SK-N-SH (cell line): ENCODE measurements around the gene C1orf52. TPM values are rescaled to one million over a fixed set of nuclear protein-coding genes. Genes with fewer than 3 reads are reported as not detected.

ENCODE experiments used
- CTCF ChIA-PET: fragments of 300-600, 350-600 bp; formaldehyde crosslinking; extraction: SDS; loops from one replicate; lab custom pipeline; 2021; lab: Yijun Ruan, JAX
- POLR2A ChIA-PET: fragments of 350-600 bp; sonication (Branson Sonifier 250); formaldehyde crosslinking; extraction: SDS; loops from one replicate; lab custom pipeline; 2020; ENCODE audit warnings: antibody characterized with exemption, inconsistent platforms; lab: Yijun Ruan, JAX
- DNase-seq: peaks from one replicate; pipeline ENCODE4 v3.0.0; 2012
- H2AFZ ChIP-seq: fragments of 200-600 bp; sonication (generic); 2 replicates; pipeline ENCODE4 v1.8.1; 2016; ENCODE audit warnings: antibody characterized with exemption, mild to moderate bottlenecking, low read depth
- H3F3A ChIP-seq: fragments of 200-600 bp; sonication (generic); replicated peaks from 2 replicates; pipeline ENCODE3; 2016; ENCODE audit warnings: antibody characterized with exemption, mild to moderate bottlenecking; ENCODE audit not compliant: insufficient read depth
- H3K27ac ChIP-seq, 2 experiments: fragments of 200-500 bp in 1 of 2; fragments of 200-600 bp in 1 of 2; sonication (Bioruptor generic) in 1 of 2; sonication (generic), shearing (Covaris generic) in 1 of 2; 2 replicates each; pipeline versions ENCODE4 v1.5.1 to v1.6.1; 2014 to 2016; ENCODE audit warnings: low read depth in 2 of 2, inconsistent platforms in 1 of 2, low read length in 1 of 2, mild to moderate bottlenecking in 1 of 2, mixed read lengths in 1 of 2
- H3K27me3 ChIP-seq: fragments of 200-600 bp; sonication (generic), shearing (Covaris generic); 2 replicates; pipeline ENCODE4 v1.6.1; 2016; ENCODE audit warnings: mixed run types; ENCODE audit not compliant: insufficient read depth
- H3K36me3 ChIP-seq, 2 experiments: fragments of 200-500 bp in 1 of 2; fragments of 200-600 bp in 1 of 2; sonication (Bioruptor generic) in 1 of 2; sonication (generic) in 1 of 2; replicated peaks in 1 of 2; 2 replicates each; pipeline versions ENCODE3 to v1.5.1; 2014 to 2016; ENCODE audit warnings: low read length in 1 of 2, mild to moderate bottlenecking in 1 of 2; ENCODE audit not compliant: insufficient read depth in 2 of 2, control insufficient read depth in 1 of 2
- H3K4me1 ChIP-seq, 2 experiments: fragments of 200-500 bp in 1 of 2; fragments of 200-600 bp in 1 of 2; sonication (Bioruptor generic) in 1 of 2; sonication (generic), shearing (Covaris generic) in 1 of 2; 2 replicates each; pipeline versions ENCODE4 v1.5.1 to v1.6.1; 2014 to 2016; ENCODE audit warnings: low read depth in 1 of 2, low read length in 1 of 2, mixed run types in 1 of 2; ENCODE audit not compliant: insufficient read depth in 2 of 2, control insufficient read depth in 1 of 2
- H3K4me2 ChIP-seq: fragments of 200-600 bp; sonication (generic), shearing (Covaris generic); 2 replicates; pipeline ENCODE4 v1.6.1; 2017; ENCODE audit warnings: mixed run types
- H3K4me3 ChIP-seq, 2 experiments: fragments of 200-500 bp in 1 of 2; fragments of 200-600 bp in 1 of 2; sonication (Bioruptor generic) in 1 of 2; sonication (generic), shearing (Covaris generic) in 1 of 2; 2 replicates each; pipeline versions ENCODE4 v1.5.1 to v1.8.1; 2014 to 2016; ENCODE audit warnings: low read depth in 2 of 2, inconsistent platforms in 1 of 2, low read length in 1 of 2, mild to moderate bottlenecking in 1 of 2, mixed read lengths in 1 of 2, moderate library complexity in 1 of 2
- H3K79me2 ChIP-seq: fragments of 200-600 bp; sonication (generic); 2 replicates; pipeline ENCODE4 v1.8.1; 2017; ENCODE audit warnings: mild to moderate bottlenecking; ENCODE audit not compliant: insufficient read depth
- H3K9ac ChIP-seq: fragments of 200-600 bp; sonication (generic); 2 replicates; pipeline ENCODE4 v1.6.1; 2017; ENCODE audit warnings: mixed run types
- H3K9me2 ChIP-seq: fragments of 200-600 bp; sonication (generic); 2 replicates; pipeline ENCODE4 v1.6.1; 2017; ENCODE audit warnings: mixed run types
- H3K9me3 ChIP-seq: fragments of 200-600 bp; sonication (generic); 2 replicates; pipeline ENCODE4 v1.6.1; 2017; ENCODE audit warnings: mixed run types, mild to moderate bottlenecking, moderate library complexity
- H4K20me1 ChIP-seq: fragments of 200-600 bp; sonication (generic); 2 replicates; pipeline ENCODE4 v1.6.1; 2017; ENCODE audit warnings: mild to moderate bottlenecking, mixed run types; ENCODE audit not compliant: insufficient read depth
- CHD2 ChIP-seq: fragments of 150-350 bp; IDR thresholded peaks from 2 replicates; pipeline ENCODE4 v1.6.1; 2018; ENCODE audit warnings: low read length; ENCODE audit not compliant: partially characterized antibody
- CTCF ChIP-seq: fragments of 200-600 bp; sonication (generic); IDR thresholded peaks from 2 replicates; pipeline ENCODE4 v1.6.1; 2017; ENCODE audit warnings: antibody characterized with exemption, mild to moderate bottlenecking, moderate library complexity
- EP300 ChIP-seq, 2 experiments: IDR thresholded peaks; 2 replicates each; pipeline versions ENCODE4 v1.4.0 to v1.6.1; 2012; ENCODE audit warnings: borderline replicate concordance in 1 of 2, low read depth in 1 of 2, low read length in 1 of 2
- FOXJ3 ChIP-seq: sonication (generic); formaldehyde crosslinking; IDR thresholded peaks from 2 replicates; pipeline ENCODE4 v1.5.1; 2020; ENCODE audit warnings: mild to moderate bottlenecking, missing genetic modification reagents
- FOXM1 ChIP-seq: IDR thresholded peaks from 2 replicates; pipeline ENCODE4 v1.4.0; 2012; ENCODE audit warnings: low read depth, mild to moderate bottlenecking
- GABPA ChIP-seq: IDR thresholded peaks from 2 replicates; pipeline ENCODE4 v1.4.0; 2012; ENCODE audit warnings: low read depth, mild to moderate bottlenecking
- IRF3 ChIP-seq: fragments of 150-350 bp; IDR thresholded peaks from 2 replicates; pipeline ENCODE4 v1.6.1; 2016; ENCODE audit warnings: mild to moderate bottlenecking, low read depth, low read length
- JUND ChIP-seq: IDR thresholded peaks from 2 replicates; pipeline ENCODE4 v1.4.0; 2012
- POLR2AphosphoS5 ChIP-seq: IDR thresholded peaks from 2 replicates; pipeline ENCODE4 v1.6.1; 2012; ENCODE audit warnings: low read depth, low read length
- RCOR1 ChIP-seq: fragments of 150-350 bp; IDR thresholded peaks from 2 replicates; pipeline ENCODE4 v1.6.1; 2017; ENCODE audit warnings: antibody characterized with exemption, low read length
- RXRA ChIP-seq: IDR thresholded peaks from 2 replicates; pipeline ENCODE4 v1.4.0; 2012; ENCODE audit warnings: low read depth, mild to moderate bottlenecking, borderline replicate concordance
- SIN3A ChIP-seq: IDR thresholded peaks from 2 replicates; pipeline ENCODE4 v1.6.1; 2012; ENCODE audit warnings: low read depth, mild to moderate bottlenecking, low read length, moderate library complexity, borderline replicate concordance
- USF2 ChIP-seq: fragments of 150-350 bp; IDR thresholded peaks from 2 replicates; pipeline ENCODE4 v1.6.1; 2017; ENCODE audit warnings: antibody characterized with exemption, low read length, low read depth, borderline replicate concordance
- ZBTB33 ChIP-seq: IDR thresholded peaks from 2 replicates; pipeline ENCODE4 v1.4.0; 2012; ENCODE audit warnings: low read depth, borderline replicate concordance
- polyA plus RNA-seq, 3 experiments: library from polyadenylated mRNA; depleted of rRNA; stranded (reverse); fragments of >200 nt; gene quantifications; 2 replicates each; pipeline ENCODE4 v1.2.3, GENCODE V29; 2012

The C1orf52 gene
- polyA plus RNA-seq, 1 of the 3 experiments (the other 2 are of a cell fraction), result 23.4 TPM

- H3K9me2 ChIP-seq, result no peaks in the 10 kb centered on the region
- POLR2A ChIA-PET, result interaction anchor here (1.2 kb wide), 1 partner anchor 35 kb away, joined by 3 read pairs; the partner anchor contains the start of gene C1orf52
- H3K9ac ChIP-seq, result no peak overlapping the region
- H3K4me1 ChIP-seq, result no peaks in the 10 kb centered on the region
- H3K9me3 ChIP-seq, result no peaks in the 10 kb centered on the region
- no peaks in the 10 kb centered on the region for H3K79me2 ChIP-seq
- no peak overlapping the region for H3K27ac ChIP-seq
- CTCF ChIA-PET, result interaction anchor here (0.7 to 2.2 kb wide), 4 partner anchors 25 to 97 kb away, joined by 3 to 6 read pairs (median 3); partner anchors contain the start of gene C1orf52
- H3F3A ChIP-seq, result peaks cover 4% of the 10 kb centered on the region
- H3K4me3 ChIP-seq, result no peak overlapping the region
- H3K36me3 ChIP-seq, result no peaks in the 10 kb centered on the region
- TF ChIP-seq FOXM1 (no peak), USF2 (no peak), CHD2 (no peak), CTCF (no peak), FOXJ3 (CRISPR knock-in tag) (no peak), JUND (no peak), ZBTB33 (no peak), RXRA (no peak), GABPA (no peak), SIN3A (no peak), IRF3 (no peak), POLR2AphosphoS5 (no peak), EP300 (IDR thresholded peaks at IDR 0.05; ENCODE audit: borderline replicate concordance in 1 of 2, low read depth in 1 of 2, low read length in 1 of 2) (no peak), RCOR1 (no peak)
- TF ChIP-seq, all 33 proteins: peak for 0
- no peak for DNase-seq
- Histone ChIP-seq H4K20me1 (no peaks in the 10 kb centered on the region), H2AFZ (no peak overlapping the region), H3K4me2 (no peak overlapping the region), H3K27me3 (peaks cover 55% of the 10 kb centered on the region)
These were observed 35.2 kb downstream of the C1orf52 start for GRCh38 chr1:85224295-85224694.
